Astrocyte (in vitro differentiated cells and primary cell): ENCODE data around the gene BLVRB.

Experiments
- EZH2 ChIP-seq: IDR thresholded peaks from 2 replicates; pipeline ENCODE4 v1.6.1; 2012; ENCODE audit warnings: mild to moderate bottlenecking, low read length, inconsistent platforms; ENCODE audit not compliant: insufficient read depth
- TF ChIP-seq, protein P1 (sequence below): IDR thresholded peaks from 2 replicates; pipeline ENCODE4 v1.5.1; 2011; ENCODE audit warnings: low read depth, mild to moderate bottlenecking, inconsistent platforms, low read length, moderate library complexity; ENCODE audit not compliant: insufficient read depth

- TF ChIP-seq, protein P1, sequence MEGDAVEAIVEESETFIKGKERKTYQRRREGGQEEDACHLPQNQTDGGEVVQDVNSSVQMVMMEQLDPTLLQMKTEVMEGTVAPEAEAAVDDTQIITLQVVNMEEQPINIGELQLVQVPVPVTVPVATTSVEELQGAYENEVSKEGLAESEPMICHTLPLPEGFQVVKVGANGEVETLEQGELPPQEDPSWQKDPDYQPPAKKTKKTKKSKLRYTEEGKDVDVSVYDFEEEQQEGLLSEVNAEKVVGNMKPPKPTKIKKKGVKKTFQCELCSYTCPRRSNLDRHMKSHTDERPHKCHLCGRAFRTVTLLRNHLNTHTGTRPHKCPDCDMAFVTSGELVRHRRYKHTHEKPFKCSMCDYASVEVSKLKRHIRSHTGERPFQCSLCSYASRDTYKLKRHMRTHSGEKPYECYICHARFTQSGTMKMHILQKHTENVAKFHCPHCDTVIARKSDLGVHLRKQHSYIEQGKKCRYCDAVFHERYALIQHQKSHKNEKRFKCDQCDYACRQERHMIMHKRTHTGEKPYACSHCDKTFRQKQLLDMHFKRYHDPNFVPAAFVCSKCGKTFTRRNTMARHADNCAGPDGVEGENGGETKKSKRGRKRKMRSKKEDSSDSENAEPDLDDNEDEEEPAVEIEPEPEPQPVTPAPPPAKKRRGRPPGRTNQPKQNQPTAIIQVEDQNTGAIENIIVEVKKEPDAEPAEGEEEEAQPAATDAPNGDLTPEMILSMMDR: no peak
- no peak for TF ChIP-seq EZH2
Observed at GRCh38 chr19:40411125-40411842, 54.3 kb downstream of the BLVRB start.
